Epithelial cell of proximal tubule (primary cell): ENCODE results near the gene PPP1R3F. TPM values are rescaled to one million over a fixed set of nuclear protein-coding genes. Genes with fewer than 3 reads are reported as not detected.
"Not testable (repeated sequence)": the region's sequence is repeated elsewhere in the genome, so short reads cannot be mapped to it uniquely, and the experiment has no call there.

ENCODE experiments used
- DNase-seq: peaks from one replicate; pipeline ENCODE4 v3.0.0-alpha.2; 2011; ENCODE audit warnings: low read depth
- H3K4me3 ChIP-seq: 2 replicates; pipeline ENCODE4 v1.5.1; 2011; ENCODE audit warnings: low read depth, mild to moderate bottlenecking, low read length
- total RNA-seq: library from RNA; depleted of rRNA; stranded (reverse); fragments of >200 nt; gene quantifications from 2 replicates; pipeline ENCODE4 v1.2.3, GENCODE V29; 2015
- TF ChIP-seq, protein P1 (sequence below): conservative IDR thresholded peaks from 2 replicates; pipeline ENCODE4 v1.5.1; 2012; ENCODE audit warnings: low read depth, mild to moderate bottlenecking, low read length

The PPP1R3F gene
- total RNA-seq, 1 donor from 2014 or later = 2.3 TPM

DNA sequence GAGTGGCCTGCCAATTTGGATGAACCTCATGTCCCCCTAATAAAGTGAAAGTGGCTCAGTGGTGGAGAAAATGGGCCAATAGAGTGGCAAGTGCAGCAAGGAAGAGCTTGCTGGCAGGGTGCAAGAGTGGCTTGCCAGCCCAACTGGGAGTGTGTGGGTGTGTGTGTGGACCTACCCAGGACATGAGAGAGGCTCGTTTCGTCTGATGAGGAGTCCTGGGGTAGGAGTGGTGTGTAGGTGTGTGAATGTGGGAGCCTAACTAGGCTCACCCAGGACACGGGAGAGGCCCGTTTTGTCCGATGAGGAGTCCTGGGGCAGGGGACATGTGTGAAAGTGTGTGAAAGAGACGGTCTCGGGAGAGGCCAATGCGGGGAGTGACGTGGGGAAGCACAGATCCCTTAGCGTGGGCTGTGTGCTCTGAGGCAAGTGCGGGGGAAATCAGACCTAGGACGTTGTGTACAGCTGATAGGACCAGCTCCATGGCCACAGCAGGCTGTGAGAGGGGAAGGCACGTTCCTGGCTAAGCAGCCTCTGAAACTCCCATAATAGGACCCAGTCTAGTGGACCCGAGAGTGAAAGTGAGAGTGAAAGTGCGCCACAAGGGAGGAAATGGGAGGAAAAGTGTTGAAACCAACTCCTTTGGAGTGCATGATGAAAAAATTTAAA, 39.1 kb downstream of the PPP1R3F start:
- H3K4me3 ChIP-seq = no peak overlapping the region
- no peak for DNase-seq
- TF ChIP-seq, protein P1, sequence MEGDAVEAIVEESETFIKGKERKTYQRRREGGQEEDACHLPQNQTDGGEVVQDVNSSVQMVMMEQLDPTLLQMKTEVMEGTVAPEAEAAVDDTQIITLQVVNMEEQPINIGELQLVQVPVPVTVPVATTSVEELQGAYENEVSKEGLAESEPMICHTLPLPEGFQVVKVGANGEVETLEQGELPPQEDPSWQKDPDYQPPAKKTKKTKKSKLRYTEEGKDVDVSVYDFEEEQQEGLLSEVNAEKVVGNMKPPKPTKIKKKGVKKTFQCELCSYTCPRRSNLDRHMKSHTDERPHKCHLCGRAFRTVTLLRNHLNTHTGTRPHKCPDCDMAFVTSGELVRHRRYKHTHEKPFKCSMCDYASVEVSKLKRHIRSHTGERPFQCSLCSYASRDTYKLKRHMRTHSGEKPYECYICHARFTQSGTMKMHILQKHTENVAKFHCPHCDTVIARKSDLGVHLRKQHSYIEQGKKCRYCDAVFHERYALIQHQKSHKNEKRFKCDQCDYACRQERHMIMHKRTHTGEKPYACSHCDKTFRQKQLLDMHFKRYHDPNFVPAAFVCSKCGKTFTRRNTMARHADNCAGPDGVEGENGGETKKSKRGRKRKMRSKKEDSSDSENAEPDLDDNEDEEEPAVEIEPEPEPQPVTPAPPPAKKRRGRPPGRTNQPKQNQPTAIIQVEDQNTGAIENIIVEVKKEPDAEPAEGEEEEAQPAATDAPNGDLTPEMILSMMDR = no peak

DNA sequence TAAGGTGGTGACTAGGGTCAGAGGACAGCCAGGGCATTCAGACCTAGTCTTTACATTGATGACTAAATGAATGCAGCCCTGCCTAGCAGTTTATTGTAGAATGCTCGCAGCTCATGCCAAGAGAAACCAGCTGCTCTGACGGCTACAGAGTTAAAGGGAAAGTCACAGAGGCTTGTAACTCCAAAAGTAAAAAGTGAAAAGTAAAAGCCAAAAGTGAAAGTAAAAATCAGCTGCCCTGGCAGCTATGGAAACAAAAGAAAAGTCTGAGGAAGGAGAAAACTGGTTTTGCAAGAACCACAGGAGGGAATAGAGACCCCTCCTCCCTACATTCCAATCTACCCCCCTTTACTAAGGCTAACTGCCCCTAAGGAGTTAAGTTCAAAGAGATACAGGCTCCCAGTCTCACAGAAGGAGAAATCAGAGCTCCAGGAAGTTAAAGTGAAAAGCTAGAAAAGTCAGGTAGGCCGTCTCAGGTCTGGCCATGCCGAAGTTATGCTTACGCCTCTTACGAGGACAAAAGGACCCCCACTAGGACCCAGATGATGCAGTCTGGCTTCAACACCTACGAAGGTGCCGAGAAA, 39.9 kb downstream of the PPP1R3F start:
- H3K4me3 ChIP-seq = peak overlapping the region; percentile 34
- DNase-seq = no peak
- TF ChIP-seq, protein P1 = no peak

DNA sequence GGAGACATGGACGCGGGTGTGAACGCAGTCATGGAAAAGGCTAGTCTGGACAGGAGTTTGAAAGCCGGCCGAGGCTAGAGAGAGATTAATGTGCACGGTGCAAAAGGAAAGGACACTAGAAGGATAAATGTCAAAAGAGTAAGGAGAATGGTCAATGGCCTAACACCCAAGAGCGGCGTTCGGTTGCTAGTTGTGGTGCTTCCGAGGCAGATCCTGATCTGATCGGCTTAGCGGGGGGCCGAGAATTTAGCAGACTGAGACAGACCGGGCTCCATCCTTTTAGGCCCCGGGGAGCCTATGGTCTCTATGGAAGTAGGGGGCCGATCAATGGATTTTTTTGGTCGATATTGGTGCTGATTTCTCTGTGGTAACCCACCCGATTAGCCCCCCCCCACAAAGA, 40.8 kb downstream of the PPP1R3F start:
- no peak overlapping the region for H3K4me3 ChIP-seq
- TF ChIP-seq, protein P1 = no peak
- DNase-seq = no peak

DNA sequence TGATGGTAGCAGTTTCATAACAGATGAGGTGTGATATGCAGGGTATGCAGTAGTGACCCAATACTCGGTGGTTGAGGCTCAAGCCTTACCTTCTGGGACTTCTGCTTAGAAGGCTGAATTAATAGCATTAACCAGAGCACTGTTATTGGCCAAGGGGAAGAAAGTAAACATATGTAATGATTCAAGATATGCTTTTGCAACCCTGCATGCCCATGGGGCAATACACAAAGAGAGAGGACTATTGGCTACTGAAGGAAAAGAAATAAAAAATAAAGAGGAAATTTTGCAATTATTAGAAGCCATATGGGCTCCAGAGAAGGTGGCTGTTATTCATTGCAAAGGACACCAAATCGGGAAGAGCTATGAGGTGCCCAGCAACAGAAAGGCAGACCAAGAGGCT, 42.6 kb downstream of the PPP1R3F start:
- no peak overlapping the region for H3K4me3 ChIP-seq
- TF ChIP-seq, protein P1 = no peak
- no peak for DNase-seq

DNA sequence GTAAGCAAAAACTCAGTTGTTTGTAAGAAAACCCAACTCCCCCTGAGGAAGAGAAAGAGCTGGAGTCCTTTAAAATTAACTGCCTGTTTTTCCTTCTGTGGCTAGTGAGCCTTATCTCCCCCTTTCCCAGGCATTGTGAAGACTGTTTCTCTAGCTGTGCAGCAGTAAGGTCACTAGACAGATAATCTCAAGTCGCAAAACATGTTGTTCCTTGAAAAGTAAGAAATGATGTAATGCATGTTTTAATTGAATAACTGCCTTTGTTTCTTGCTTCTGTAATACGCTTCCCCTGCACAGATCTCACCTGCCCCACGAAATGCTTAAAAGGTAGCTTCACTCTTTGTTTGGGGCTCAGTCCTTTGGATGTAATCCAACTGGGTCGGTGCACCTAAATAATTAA, 46.5 kb downstream of the PPP1R3F start:
- TF ChIP-seq, protein P1 = no peak
- no peak for DNase-seq
- no peak overlapping the region for H3K4me3 ChIP-seq

DNA sequence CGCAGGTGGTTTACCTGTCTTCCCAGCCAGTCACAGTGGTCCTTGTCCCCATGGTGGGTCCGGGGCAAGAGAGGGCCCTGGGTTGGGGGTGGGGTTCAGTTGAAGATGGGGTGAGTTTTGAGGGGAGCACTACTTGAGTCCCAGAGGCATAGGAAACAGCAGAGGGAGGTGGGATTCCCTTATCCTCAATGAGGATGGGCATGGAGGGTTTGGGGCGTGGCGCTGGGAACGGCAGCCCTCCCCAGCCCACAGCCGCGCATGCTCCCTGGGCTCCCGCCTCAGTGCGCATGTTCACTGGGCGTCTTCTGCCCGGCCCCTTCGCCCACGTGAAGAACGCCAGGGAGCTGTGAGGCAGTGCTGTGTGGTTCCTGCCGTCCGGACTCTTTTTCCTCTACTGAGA, 52.1 kb downstream of the PPP1R3F start, which contains the start of gene GAGE12J:
Gene GAGE12J (plus strand): TSS at position 301 of the 400 bp plus-strand sequence. CDS start 1,157 bp downstream, outside the sequence.
- DNase-seq = not testable (repeated sequence)

DNA sequence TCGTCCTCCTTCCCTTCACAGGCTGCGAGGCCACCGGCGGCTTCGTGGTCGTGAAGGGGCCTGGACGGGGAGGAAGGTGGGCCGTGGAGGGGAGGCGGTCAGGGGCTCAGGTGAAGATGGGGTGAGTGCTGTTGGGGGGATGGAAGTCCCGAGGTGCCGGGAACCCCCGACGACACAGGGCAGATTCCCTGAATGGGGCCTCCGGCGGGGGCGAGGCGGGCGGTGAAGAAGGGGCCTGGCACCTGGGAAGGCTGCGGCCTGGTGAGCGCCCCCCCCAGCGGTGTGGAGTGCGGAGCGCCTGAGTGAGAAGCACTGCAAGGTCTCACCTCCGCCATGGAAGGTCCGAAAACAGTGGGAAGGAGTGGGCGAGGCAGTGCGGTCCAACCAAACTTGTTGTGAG, 52.7 kb downstream of the PPP1R3F start:
- DNase-seq, H3K4me3 ChIP-seq: not testable (repeated sequence)

More for the DNA sequence above, 52.1 kb downstream of the PPP1R3F start, which contains the start of gene GAGE12J:
- not testable (repeated sequence) for H3K4me3 ChIP-seq

DNA sequence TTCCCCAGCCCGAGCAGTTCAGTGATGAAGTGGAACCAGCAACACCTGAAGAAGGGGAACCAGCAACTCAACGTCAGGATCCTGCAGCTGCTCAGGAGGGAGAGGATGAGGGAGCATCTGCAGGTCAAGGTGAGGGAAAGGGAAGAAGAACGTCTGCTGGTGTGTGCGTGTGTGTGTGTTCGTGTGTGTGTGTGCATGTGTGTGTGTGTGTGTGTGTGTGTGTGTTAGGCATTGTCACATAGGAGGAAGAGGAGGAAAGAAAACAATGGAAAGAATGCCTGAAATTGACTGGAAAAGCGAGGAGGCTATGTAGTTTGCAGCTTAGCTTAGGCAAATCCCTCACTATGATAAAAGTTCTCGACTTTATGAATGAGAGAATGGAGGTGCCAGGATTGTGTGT, 54.1 kb downstream of the PPP1R3F start:
- H3K4me3 ChIP-seq, DNase-seq: not testable (repeated sequence)

DNA sequence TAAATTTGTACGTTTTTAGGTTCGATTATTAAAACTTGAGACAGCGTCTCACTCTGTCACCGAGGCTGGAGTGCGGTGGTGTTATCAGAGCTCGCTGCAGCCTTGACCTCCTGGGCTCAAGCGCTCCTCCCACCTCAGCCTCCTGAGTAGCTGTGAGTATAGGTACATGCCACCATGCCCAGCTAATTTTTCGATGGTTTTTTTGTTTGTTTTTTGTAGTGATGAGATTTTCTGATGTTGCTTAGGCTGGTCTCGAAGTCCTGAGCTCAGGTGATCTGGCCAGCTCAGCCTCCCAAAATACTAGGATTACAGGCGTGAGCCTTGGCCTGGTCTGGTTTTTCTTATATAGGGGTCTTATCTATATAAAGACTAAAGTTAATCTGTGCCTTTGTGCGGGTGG, 60.8 kb downstream of the PPP1R3F start:
- DNase-seq, H3K4me3 ChIP-seq: not testable (repeated sequence)

DNA sequence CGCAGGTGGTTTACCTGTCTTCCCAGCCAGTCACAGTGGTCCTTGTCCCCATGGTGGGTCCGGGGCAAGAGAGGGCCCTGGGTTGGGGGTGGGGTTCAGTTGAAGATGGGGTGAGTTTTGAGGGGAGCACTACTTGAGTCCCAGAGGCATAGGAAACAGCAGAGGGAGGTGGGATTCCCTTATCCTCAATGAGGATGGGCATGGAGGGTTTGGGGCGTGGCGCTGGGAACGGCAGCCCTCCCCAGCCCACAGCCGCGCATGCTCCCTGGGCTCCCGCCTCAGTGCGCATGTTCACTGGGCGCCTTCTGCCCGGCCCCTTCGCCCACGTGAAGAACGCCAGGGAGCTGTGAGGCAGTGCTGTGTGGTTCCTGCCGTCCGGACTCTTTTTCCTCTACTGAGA, 61.7 kb downstream of the PPP1R3F start, which contains the start of gene GAGE13:
Gene GAGE13 (plus strand): TSS at position 301 of the 400 bp plus-strand sequence. CDS start 1,156 bp downstream, outside the sequence.
- DNase-seq, H3K4me3 ChIP-seq: not testable (repeated sequence)

DNA sequence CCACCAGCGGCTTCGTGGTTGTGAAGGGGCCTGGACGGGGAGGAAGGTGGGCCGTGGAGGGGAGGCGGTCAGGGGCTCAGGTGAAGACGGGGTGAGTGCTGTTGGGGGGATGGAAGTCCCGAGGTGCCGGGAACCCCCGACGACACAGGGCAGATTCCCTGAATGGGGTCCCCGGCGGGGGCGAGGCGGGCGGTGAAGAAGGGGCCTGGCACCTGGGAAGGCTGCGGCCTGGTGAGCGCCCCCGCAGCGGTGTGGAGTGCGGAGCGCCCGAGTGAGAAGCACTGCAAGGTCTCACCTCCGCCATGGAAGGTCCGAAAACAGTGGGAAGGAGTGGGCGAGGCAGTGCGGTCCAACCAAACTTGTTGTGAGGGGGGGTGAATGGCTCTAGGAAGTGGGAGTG, 62.2 kb downstream of the PPP1R3F start:
- H3K4me3 ChIP-seq, DNase-seq: not testable (repeated sequence)
